ENCODE data around the gene FOXF2.
A peak's percentile ranks its signal among the peaks of the same experiment; 100 is the strongest.

Gene FOXF2

DNA sequence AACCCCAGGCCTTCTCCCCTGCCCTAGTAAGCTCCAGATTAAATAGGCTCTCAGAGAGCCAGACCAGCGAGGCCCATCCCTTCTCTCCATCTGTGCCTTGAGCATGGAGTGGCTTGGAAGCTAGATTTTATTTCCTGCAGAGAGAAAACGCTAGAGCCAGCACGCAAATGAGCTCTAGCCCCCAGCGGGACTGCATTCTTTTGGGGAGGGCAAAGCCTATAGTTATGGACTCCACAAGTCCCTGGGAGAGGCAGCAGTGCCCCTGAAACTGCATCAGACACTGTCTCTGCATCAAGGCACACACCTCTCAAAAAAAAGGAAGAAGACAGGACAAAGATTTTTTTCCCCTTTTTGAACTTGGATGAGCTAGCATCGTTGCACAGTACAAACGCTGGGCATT, 15.8 kb downstream of the FOXF2 start:
- no peak overlapping the region for H3K4me3 ChIP-seq (ENCODE audit: low read depth, low read length)
- H3K27me3 ChIP-seq (ENCODE audit: control insufficient read depth, insufficient read depth, low read length), result peaks cover 7% of the 10 kb centered on the region
- H3K9me3 ChIP-seq (ENCODE audit: control insufficient read depth, insufficient read depth, low read length), result no peaks in the 10 kb centered on the region
- no peak overlapping the region for H3K9ac ChIP-seq (ENCODE audit: low read depth, low read length)
- no peaks in the 10 kb centered on the region for H3K36me3 ChIP-seq (ENCODE audit: control insufficient read depth, insufficient read depth, low read length)
- peaks cover 9% of the 10 kb centered on the region for H3K4me1 ChIP-seq (ENCODE audit: control insufficient read depth, insufficient read depth, low read length)

DNA sequence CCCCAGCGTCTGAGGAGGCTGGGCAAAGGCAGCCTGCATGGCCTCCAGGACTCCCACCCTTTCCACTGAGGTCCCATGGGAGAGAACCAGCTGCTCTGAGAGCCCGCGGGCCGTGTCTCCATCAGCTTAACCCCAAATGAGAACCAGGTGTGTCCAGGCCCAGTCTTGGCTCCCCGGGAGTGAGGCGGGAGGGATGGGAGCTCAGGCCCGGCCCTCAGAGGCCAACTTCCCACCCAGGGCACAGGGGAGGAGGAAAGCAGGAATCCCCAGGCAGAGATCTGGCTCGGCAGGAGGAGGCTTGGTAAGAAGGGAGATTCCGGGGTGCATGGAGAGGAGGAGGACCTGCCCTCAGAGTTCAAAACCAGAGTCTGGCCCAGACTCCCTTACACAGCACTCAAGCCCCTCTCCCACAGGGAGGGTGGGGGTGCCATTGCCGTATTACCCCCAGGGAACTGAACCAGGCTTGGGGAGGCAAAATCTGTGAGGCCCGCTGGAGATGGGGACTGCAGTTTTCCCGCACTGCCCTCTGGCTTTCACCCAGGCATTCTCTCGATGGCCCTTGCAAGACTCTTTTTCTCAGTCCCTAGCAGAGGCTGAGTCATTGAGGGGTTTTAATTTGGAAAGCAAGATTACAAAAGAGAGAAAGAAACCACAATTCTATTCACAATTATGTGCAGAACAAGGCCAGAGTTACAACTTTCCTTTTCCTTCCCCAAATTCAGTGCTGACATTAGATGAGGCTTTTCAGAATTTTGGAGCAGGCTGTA, 17.1 kb downstream of the FOXF2 start:
- Histone ChIP-seq H3K36me3 (ENCODE audit: control insufficient read depth, insufficient read depth, low read length) (no peaks in the 10 kb centered on the region), H3K27me3 (ENCODE audit: control insufficient read depth, insufficient read depth, low read length) (no peaks in the 10 kb centered on the region), H3K9me3 (ENCODE audit: control insufficient read depth, insufficient read depth, low read length) (no peaks in the 10 kb centered on the region), H3K9ac (ENCODE audit: low read depth, low read length) (no peak overlapping the region), H3K4me1 (ENCODE audit: control insufficient read depth, insufficient read depth, low read length) (peaks cover 9% of the 10 kb centered on the region), H3K4me3 (ENCODE audit: low read depth, low read length) (no peak overlapping the region)

DNA sequence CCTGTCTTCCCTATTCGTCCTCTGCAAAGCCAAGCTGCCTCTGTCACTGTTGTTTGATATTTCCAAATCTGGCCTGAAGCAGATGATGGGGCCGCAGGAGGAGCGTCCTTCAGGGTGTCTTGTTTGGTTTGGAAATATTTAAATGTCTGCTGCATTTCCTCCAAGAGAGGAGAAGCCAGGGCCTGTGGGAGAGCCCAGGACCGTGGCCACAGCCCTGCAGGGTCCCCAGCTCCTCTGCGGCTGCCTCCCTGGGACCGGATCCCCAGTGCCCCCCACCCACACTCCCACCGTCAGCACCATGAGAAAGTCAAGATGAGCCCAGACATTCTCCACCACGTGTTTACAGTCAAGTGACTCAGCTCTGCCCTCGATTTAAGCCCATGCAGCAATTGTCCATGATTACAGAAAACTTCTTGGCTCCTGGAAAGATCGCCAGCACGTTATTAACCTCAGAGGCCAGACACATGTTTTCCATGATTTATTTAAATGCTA, 18.2 kb downstream of the FOXF2 start:
- Histone ChIP-seq H3K36me3 (ENCODE audit: control insufficient read depth, insufficient read depth, low read length) (no peaks in the 10 kb centered on the region), H3K9ac (ENCODE audit: low read depth, low read length) (no peak overlapping the region), H3K27me3 (ENCODE audit: control insufficient read depth, insufficient read depth, low read length) (no peaks in the 10 kb centered on the region), H3K4me3 (ENCODE audit: low read depth, low read length) (no peak overlapping the region), H3K9me3 (ENCODE audit: control insufficient read depth, insufficient read depth, low read length) (no peaks in the 10 kb centered on the region), H3K4me1 (ENCODE audit: control insufficient read depth, insufficient read depth, low read length) (peaks cover 9% of the 10 kb centered on the region)

DNA sequence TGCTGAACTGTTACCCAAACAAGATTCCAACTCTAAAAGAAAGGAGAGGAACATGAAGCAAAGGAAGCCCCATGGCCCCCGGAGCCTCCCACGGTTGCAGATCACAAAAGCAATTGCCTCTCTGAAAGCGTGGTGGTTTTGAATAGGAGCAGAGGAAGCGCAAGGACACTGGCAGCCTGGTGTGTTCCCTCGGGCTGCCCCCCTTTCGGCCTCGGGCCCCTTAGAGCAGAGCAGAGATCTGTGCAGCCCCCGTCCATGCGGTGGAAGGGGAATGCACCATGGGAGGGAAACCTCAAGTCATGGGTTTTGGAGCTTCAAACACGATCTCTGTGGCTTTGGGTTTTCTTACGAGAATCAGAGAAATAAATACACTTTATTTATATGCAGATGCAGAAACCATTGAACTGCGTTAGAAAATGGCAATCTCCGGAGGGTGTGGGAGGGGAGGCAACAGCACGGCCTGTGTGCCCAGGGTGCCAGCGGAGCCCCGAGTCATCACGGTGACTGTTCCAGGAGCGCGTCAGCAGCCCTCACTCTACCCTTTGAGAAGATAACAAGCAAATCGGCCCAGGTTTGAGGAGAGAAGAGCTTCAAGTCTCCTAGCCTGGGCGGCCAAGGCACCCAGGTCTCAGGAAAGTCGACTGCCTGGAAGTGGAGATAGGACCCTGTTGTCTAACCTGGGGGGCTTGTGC, 20.5 kb downstream of the FOXF2 start:
- Histone ChIP-seq H3K9me3 (ENCODE audit: control insufficient read depth, insufficient read depth, low read length) (no peaks in the 10 kb centered on the region), H3K36me3 (ENCODE audit: control insufficient read depth, insufficient read depth, low read length) (no peaks in the 10 kb centered on the region), H3K4me3 (ENCODE audit: low read depth, low read length) (no peak overlapping the region), H3K9ac (ENCODE audit: low read depth, low read length) (no peak overlapping the region), H3K27me3 (ENCODE audit: control insufficient read depth, insufficient read depth, low read length) (no peaks in the 10 kb centered on the region), H3K4me1 (ENCODE audit: control insufficient read depth, insufficient read depth, low read length) (peaks cover 9% of the 10 kb centered on the region)

DNA sequence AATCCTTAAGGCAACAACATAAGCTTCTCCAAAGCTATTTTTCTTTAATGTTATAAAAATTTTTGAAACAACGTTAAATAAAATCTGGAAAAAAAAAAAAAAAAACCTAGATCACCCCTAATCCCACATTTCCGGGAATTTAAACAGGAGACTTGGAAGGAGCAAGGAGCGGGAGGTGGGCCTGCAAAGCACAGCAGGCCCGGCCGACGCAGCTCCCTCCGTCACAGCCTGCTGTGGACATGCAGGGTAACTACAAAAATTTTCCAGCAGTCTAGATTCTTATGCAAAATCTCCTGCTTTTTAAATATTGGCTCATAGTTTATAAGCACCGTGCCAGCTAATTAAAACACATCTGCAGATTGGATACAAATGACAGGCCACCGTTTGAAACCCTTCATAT, 23.5 kb downstream of the FOXF2 start:
- Histone ChIP-seq H3K9me3 (ENCODE audit: control insufficient read depth, insufficient read depth, low read length) (no peaks in the 10 kb centered on the region), H3K4me3 (ENCODE audit: low read depth, low read length) (no peak overlapping the region), H3K4me1 (ENCODE audit: control insufficient read depth, insufficient read depth, low read length) (peaks cover 11% of the 10 kb centered on the region), H3K9ac (ENCODE audit: low read depth, low read length) (no peak overlapping the region), H3K27me3 (ENCODE audit: control insufficient read depth, insufficient read depth, low read length) (no peaks in the 10 kb centered on the region), H3K36me3 (ENCODE audit: control insufficient read depth, insufficient read depth, low read length) (no peaks in the 10 kb centered on the region)

DNA sequence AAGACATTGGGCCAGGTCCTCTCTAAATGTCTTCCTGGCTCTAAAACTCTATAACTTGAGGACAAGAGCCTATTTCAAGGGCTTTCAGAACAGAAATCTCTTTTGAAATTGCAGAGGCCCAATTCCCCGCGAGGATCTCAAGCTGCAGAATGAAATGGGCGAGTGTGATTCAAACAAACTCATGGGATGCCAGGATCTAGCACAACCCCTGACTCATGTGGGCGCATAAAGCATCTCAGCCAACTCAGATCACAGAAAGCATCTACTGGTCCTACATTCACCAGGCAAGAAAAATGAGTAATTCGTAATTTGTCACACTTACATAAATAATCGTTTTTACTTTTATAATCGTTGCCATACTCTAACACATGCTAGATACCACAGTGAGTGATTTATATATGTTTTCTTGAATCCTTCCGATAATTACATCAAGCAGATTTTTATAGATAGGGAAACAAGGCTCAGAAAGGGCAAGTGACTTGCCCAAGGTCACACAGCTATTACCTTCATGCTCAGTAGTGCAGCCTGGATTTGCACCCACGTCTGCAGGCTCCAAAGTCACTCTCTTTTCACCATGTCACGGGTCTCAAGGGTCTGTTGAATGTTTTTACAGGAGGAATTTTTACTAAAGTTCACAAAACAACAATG, 26.2 kb downstream of the FOXF2 start:
- no peaks in the 10 kb centered on the region for H3K36me3 ChIP-seq (ENCODE audit: control insufficient read depth, insufficient read depth, low read length)
- no peaks in the 10 kb centered on the region for H3K9me3 ChIP-seq (ENCODE audit: control insufficient read depth, insufficient read depth, low read length)
- H3K4me3 ChIP-seq (ENCODE audit: low read depth, low read length), result no peak overlapping the region
- H3K4me1 ChIP-seq (ENCODE audit: control insufficient read depth, insufficient read depth, low read length), result peaks cover 2% of the 10 kb centered on the region
- no peak overlapping the region for H3K9ac ChIP-seq (ENCODE audit: low read depth, low read length)
- H3K27me3 ChIP-seq (ENCODE audit: control insufficient read depth, insufficient read depth, low read length), result no peaks in the 10 kb centered on the region

DNA sequence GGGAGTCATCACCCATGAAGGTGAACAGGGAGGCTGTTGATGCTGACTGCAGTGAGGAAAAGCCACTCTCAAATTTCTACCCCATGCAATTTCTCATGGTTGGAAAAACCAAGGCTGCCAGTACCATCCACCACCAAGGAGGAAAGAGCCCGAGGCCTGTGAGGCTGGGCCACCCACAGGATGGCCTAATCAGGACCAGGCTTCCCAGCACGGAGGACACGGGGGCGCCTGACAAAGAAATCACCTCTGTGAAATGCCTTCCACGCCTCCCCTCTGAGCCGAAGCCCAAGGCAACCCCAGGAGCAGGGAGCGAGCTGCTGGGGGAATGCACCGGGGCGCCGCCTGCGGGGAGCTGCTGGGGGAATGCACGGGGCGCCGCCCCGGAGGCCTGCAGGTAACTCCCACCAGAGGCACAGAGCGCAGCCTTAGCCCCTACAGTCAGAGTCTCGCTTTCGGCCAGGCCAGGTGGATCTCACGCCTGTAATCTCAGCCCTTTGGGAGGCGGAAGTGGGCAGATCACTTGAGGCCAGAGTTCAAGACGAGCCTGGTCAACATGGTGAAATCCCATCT, 26.9 kb downstream of the FOXF2 start:
- H3K4me3 ChIP-seq (ENCODE audit: low read depth, low read length), result no peak overlapping the region
- peak overlapping the region; percentile 12 for H3K9ac ChIP-seq (ENCODE audit: low read depth, low read length)
- no peaks in the 10 kb centered on the region for H3K9me3 ChIP-seq (ENCODE audit: control insufficient read depth, insufficient read depth, low read length)
- H3K27me3 ChIP-seq (ENCODE audit: control insufficient read depth, insufficient read depth, low read length), result no peaks in the 10 kb centered on the region
- H3K36me3 ChIP-seq (ENCODE audit: control insufficient read depth, insufficient read depth, low read length), result no peaks in the 10 kb centered on the region
- H3K4me1 ChIP-seq (ENCODE audit: control insufficient read depth, insufficient read depth, low read length), result peaks cover 2% of the 10 kb centered on the region

DNA sequence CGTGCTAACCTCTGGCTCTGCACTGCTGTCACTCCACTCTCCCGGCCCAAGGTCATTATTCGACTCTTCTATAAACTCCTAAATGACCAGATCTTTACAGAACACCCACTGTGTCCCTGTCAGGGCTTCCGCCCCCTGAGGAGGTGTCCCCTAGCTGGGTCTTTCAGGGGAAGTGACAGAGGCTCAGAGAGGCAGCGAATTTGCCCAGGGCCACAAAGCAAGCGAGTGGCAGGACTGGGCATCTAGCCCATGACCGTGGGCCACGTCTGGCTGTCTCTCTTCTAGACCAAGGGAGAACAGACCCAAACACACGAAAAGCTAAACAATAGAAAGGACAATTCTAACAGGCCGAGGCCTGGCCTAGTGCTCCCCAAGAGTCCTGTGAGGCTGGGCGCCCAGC, 27.4 kb downstream of the FOXF2 start:
- no peak overlapping the region for H3K4me3 ChIP-seq (ENCODE audit: low read depth, low read length)
- H3K36me3 ChIP-seq (ENCODE audit: control insufficient read depth, insufficient read depth, low read length), result no peaks in the 10 kb centered on the region
- no peaks in the 10 kb centered on the region for H3K27me3 ChIP-seq (ENCODE audit: control insufficient read depth, insufficient read depth, low read length)
- H3K4me1 ChIP-seq (ENCODE audit: control insufficient read depth, insufficient read depth, low read length), result peaks cover 2% of the 10 kb centered on the region
- H3K9me3 ChIP-seq (ENCODE audit: control insufficient read depth, insufficient read depth, low read length), result no peaks in the 10 kb centered on the region
- H3K9ac ChIP-seq (ENCODE audit: low read depth, low read length), result peak overlapping the region; percentile 12

DNA sequence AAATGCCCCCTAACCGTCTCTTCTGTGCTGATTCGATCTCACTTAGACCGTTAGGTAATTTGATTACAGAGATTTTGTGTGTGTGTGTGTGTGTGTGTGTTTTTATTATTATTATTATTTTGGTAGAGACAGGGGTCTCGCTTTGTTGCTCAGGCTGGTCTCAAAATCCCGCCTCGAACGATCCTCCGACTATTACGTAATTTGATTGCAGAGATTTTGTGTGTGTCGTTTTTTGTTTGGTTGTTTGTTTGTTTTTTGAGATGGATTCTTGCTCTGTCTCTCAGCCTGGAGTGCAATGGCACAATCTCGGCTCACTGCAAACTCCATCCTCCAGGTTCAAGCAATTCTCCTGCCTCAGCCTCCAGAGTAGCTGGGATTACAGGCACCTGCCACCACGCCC, 28.3 kb downstream of the FOXF2 start:
- no peak overlapping the region for H3K9ac ChIP-seq (ENCODE audit: low read depth, low read length)
- H3K4me1 ChIP-seq (ENCODE audit: control insufficient read depth, insufficient read depth, low read length), result peaks cover 2% of the 10 kb centered on the region
- no peak overlapping the region for H3K4me3 ChIP-seq (ENCODE audit: low read depth, low read length)
- no peaks in the 10 kb centered on the region for H3K27me3 ChIP-seq (ENCODE audit: control insufficient read depth, insufficient read depth, low read length)
- no peaks in the 10 kb centered on the region for H3K9me3 ChIP-seq (ENCODE audit: control insufficient read depth, insufficient read depth, low read length)
- no peaks in the 10 kb centered on the region for H3K36me3 ChIP-seq (ENCODE audit: control insufficient read depth, insufficient read depth, low read length)

DNA sequence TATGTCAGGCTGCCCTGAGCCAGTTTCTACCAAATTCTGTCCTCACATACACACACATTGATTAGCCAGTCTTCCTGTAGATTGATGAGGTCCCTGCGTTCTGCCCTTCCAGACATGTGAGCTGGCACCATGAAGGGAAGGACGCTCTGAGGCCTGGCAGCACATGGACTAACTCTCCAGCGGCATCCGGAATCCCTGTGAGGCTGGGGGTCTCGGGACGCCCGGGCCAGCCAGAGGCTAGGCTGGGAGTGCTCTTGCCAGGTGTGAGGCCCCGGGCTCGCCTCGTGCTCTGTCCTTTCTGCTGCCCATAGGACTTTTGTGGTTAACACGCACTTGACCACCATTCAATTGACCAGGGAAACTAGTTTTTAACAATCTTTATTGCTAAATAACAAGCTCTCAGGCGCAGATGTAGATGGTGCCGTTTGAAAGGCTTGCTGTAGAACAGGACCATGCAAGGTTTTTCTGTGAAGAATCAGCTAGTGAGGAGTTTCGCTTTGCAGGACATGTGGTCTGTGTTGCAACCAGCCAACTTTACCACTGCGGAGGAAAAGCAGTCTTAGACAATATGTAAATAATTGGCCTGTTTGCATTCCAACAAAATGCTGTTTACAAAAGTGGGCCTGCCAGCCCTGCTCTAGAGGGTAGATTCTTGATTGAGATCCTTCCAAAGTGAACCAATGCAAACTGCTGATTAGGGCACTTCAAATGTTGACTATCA, 29.3 kb downstream of the FOXF2 start:
- Histone ChIP-seq H3K4me3 (ENCODE audit: low read depth, low read length) (no peak overlapping the region), H3K9ac (ENCODE audit: low read depth, low read length) (no peak overlapping the region), H3K9me3 (ENCODE audit: control insufficient read depth, insufficient read depth, low read length) (no peaks in the 10 kb centered on the region), H3K36me3 (ENCODE audit: control insufficient read depth, insufficient read depth, low read length) (no peaks in the 10 kb centered on the region), H3K27me3 (ENCODE audit: control insufficient read depth, insufficient read depth, low read length) (peaks cover 2% of the 10 kb centered on the region), H3K4me1 (ENCODE audit: control insufficient read depth, insufficient read depth, low read length) (peaks cover 2% of the 10 kb centered on the region)

DNA sequence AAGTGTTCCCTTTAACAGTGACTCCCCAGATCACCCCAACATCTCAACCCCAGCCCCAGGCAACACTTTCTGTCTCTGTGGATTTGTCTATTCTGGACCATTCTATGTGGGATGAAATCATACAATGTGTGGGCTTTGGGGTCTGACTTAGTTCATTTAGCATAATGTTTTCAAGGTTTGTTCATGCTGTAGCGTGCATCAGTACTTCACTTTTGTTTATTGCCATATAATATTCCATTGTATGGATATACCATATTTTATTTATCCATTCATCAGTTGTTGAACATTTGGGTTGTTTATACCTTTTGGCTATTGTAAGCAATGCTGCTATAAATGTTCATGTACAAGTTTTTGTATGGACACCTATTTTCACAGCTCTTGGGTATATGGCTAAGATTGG, 31.0 kb downstream of the FOXF2 start:
- H3K4me3 ChIP-seq (ENCODE audit: low read depth, low read length), result no peak overlapping the region
- H3K9ac ChIP-seq (ENCODE audit: low read depth, low read length), result no peak overlapping the region
- no peaks in the 10 kb centered on the region for H3K36me3 ChIP-seq (ENCODE audit: control insufficient read depth, insufficient read depth, low read length)
- H3K27me3 ChIP-seq (ENCODE audit: control insufficient read depth, insufficient read depth, low read length), result peaks cover 8% of the 10 kb centered on the region
- peaks cover 2% of the 10 kb centered on the region for H3K4me1 ChIP-seq (ENCODE audit: control insufficient read depth, insufficient read depth, low read length)
- no peaks in the 10 kb centered on the region for H3K9me3 ChIP-seq (ENCODE audit: control insufficient read depth, insufficient read depth, low read length)
